HG02840 (cell line): ENCODE measurements around the gene CATSPER3.

ENCODE experiments used
- ATAC-seq: cut with Tn5 transposase; IDR thresholded peaks from one replicate; pipeline ENCODE4 v1.9.1; 2021; ENCODE audit warnings: mild to moderate bottlenecking, moderate library complexity, moderate number of reproducible peaks; ENCODE audit not compliant: unreplicated experiment, low FRiP score

Gene CATSPER3

DNA sequence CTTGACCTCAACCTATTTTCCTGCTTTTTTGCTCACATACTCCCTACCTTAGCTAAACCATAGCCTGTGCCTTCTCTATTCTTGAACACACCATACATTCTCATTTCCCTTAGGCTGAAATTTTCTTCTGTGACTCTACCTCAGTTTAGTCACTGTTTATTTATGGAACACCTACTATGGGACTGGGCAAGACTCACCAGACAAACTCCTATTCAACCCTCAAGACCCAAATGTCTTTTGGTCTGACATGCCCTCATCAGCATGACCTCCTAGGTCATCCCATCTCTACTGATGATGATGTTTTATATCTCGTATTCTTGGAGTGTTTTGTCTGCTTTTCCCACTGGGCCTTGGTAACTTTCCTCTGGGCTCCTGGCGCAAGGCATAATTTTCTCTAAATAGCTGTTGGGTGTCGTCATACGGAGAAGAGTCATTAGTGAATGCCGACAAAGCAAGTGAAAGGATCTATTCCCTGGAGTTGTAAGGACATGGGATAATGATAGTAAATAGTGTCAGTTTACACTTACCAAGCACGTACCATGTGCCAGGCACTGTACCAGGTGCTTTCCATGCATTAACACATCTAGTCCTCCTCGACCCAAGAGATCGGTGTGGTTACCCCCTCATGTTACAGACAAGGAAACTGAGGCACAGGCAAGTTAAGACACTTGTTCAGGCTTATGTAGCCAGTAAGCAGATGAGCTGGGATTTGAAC lies 88.8 kb downstream of the CATSPER3 start:
- no peak for ATAC-seq

DNA sequence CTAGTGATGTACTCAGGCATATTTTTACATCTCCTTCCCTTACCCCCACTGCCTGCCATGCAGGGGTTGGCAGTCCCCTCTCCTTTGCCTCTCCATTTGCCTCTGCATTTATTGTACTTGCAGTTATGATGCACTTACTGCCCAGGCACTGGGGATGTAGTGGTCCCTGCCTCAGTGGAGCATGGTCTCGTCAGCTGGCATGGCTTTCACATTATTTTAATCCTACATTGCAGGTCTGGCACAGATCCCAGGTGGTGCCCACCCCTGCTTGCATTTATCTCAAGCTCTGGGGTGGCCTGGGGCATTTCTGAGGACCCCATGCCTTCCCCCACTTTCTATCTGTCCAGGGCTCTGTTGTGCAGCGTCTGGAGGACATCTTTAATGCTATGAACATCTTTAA lies 89.5 kb downstream of the CATSPER3 start:
- no peak for ATAC-seq

DNA sequence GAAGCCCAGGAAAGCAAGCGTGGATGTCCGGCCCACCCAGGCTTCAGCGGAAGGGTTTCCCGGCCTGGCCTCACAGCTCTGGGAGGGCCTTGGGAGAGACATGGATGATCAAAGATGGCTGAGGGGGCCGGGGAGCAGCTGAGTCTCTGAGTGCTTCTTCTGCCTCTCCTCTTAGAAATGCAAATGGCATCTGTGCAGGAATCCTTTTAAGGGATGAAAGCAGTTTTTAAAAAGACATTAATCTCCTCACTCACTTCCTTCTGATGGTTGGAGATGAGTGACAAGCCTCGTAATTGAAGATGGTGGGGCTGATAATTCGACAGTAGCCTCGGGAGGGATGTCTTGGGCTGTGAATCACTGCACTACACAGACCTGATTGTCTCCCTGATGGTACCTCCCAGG lies 90.6 kb downstream of the CATSPER3 start:
- no peak for ATAC-seq

DNA sequence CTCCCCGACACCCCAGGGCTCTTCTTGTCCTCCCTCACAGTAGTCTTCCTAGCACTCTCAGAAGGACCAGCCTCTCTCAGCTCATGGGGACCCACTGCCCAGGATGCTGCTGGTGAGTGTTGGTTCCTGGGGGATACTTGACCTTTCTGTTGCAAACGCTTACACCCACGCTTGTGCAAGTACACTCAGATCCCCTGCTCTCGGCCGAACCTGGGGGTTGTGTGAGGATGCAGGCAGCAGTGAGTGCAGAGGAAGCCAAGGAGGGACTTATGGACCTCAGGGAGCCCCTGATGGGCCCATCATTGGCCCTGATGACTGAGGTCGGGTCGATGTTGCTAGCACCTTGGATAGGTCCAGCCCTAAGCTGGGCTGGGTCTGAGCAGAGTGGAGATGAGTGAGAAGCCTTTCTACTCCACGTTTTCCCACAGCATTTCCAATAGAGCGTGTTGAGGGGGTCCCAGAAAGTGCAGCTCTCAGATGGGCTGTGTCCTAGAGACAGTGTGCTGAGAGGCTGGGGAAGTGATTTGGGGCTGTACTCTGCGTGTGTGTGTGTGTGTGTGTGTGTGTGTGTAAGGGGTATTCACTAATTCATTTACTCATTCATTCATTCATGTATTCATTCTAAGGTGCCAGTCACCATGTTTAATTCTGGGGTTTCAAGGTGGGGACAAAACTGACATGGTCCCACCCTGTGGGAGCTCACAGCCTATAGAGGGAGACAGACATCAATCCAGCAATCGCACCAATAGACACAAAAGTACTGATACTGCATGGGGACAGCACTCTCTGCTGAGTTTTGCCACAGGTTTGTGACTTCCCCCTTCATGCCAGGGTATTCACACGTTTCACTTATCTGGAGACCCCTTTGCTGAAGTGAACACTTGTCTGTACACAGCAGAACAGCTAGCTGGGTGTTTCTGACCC lies 91.6 kb downstream of the CATSPER3 start:
- no peak for ATAC-seq

DNA sequence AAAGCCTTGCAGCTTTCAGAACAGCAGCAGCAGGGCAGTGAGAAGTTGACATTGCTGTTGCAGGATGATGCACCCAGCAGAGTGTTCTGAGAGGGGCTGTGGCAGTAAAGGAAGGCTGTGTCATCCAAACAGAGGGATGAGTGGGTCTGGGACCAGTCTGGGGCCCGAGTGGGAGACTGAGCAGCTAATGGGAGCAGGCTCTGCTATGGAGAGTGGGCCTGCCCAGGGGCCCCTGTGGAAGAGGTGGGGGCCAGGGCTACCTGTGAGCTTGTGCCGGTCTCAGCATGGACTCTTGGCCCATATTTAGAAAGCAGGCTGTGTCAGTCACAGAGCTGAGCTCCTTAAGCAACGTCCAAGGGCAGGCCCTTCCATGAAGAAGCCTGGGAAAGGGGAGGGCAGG lies 92.3 kb downstream of the CATSPER3 start:
- no peak for ATAC-seq

DNA sequence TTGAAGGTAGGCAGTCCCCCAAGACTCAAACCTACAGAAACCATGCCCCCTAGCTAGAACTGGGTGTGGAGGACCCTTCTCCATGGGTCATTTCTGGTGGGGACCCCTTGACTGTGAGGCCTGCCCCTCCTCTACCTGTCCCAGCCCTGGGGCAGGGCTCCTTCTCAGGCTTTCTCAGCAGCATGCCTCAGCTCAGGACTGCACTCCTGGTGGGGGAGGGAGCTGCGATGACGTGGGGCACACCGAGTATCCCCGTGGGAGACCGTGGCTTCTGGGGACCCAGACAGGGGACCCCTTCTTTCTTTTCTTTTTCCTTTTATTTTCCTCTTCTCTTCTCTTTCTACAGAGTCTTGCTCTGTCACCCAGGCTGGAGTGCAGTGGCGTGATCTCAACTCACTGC lies 93.3 kb downstream of the CATSPER3 start:
- no peak for ATAC-seq
